ENCODE measurements around the gene AQP12B.

Gene AQP12B

DNA sequence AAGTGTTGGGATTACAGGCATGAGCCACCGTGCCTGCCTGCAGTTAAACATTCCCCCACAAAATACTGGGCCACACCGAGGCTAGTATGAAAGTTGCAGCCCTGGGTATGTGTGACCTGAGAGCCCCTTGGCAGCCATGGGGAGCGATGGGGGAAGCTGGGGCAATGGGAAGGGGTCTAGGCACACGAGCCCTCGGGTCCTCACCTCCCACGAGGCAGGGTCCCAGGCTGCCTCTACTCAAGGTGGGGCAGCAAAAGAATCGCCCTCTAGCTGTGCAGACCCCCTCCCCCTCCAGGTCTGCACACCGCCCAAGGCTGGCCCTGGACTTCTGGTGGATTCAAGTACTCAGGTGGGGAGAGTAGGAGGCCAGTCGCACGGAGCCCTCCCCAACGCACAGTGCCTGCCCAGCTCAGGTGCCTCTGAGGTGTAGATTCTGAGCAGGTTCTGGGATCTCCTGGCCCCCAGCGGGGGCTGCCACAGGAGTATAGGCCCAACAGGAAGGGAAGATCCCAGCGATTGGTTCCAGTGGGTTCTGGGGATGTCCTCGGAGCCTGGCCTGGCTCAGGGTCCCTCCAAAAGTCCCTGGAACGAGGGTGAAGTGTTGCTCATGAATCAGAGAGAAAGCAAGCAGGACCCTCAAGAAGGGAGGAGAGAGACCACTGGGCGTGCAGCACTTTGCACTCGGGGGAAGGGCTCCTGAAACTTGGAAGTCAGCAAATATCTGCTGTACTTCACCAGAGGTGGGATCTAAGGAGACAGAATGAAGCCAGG is 54.8 kb downstream of the AQP12B start:
- no peak for DNase-seq (ENCODE audit: low read depth)
- no peaks in the 10 kb centered on the region for H3K36me3 ChIP-seq (ENCODE audit: control insufficient read depth, insufficient read depth, low read length, severe bottlenecking)
- H3K4me1 ChIP-seq (ENCODE audit: control insufficient read depth, insufficient read depth, low read length): no peaks in the 10 kb centered on the region
- H3K4me3 ChIP-seq (ENCODE audit: low read length): no peak overlapping the region
- no peak overlapping the region for H3K9ac ChIP-seq (ENCODE audit: low read length)
- peaks cover 33% of the 10 kb centered on the region for H3K27me3 ChIP-seq (replicated peaks; ENCODE audit: control insufficient read depth, insufficient read depth, low read length)
- H3K9me3 ChIP-seq (ENCODE audit: control insufficient read depth, low read length): no peaks in the 10 kb centered on the region

DNA sequence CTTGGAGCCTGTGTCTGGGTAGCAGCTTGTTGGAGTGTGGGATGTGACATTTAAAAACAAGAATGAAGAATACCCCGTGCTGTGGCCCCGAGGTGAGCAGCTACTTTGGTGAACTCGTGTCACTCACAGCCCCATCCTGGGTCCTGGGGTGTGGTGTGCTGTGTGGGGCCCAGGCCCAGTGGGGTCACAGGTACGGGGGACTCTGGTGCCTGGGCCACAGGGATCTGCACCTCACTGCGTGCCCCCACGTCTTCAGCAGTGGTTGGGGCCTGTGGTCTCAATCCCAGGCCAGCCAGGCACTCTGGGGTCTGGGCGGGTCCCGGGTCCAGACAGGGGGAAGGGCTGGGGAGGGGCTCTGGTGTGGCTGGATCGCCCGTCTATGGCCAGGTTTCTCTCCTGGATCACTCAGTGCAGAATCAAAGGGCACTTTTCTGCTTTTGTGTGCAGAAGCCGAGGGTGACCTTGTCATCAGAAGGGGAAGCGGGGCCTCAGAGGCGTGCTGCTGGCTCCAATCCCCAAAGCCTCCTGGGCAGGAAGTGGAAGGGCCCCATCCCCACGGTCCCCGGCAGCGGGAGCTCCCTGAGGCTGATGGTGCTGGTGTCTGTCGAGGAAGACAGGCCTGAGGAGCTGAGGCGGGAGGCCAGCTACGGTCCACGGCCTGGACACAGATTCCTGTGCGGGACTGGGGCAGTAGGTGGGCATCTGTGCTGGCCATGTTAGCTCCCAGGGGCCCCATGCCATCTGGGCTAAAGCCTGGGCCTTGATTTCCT is 56.0 kb downstream of the AQP12B start:
- H3K27me3 ChIP-seq (replicated peaks; ENCODE audit: control insufficient read depth, insufficient read depth, low read length): peaks cover 33% of the 10 kb centered on the region
- no peaks in the 10 kb centered on the region for H3K9me3 ChIP-seq (ENCODE audit: control insufficient read depth, low read length)
- no peak for DNase-seq (ENCODE audit: low read depth)
- no peak overlapping the region for H3K4me3 ChIP-seq (ENCODE audit: low read length)
- H3K4me1 ChIP-seq (ENCODE audit: control insufficient read depth, insufficient read depth, low read length): no peaks in the 10 kb centered on the region
- no peaks in the 10 kb centered on the region for H3K36me3 ChIP-seq (ENCODE audit: control insufficient read depth, insufficient read depth, low read length, severe bottlenecking)
- H3K9ac ChIP-seq (ENCODE audit: low read length): no peak overlapping the region

Measured in adipocyte (in vitro differentiated cells).